ENCODE results near the gene RPS15. TPM values are rescaled to one million over a fixed set of nuclear protein-coding genes. Genes with fewer than 3 reads are reported as not detected.

RPS15 gene
- total RNA-seq, 6 experiments from 2014 or later, result 1,047 to 1,358 (median 1,277) TPM

- H3K27me3 Mint-ChIP-seq (ENCODE audit: insufficient read depth), result peaks cover 4% of the 10 kb centered on the region; the same call in 1 of the 2 replicates
Measured at GRCh38 chr19:1427221-1427920, 10.8 kb upstream of the RPS15 start.

GRCh38 chr19:1428738-1429391, 9.3 kb upstream of the RPS15 start:
- Mint-ChIP-seq H3K27me3 (ENCODE audit: insufficient read depth) (peaks cover 4% of the 10 kb centered on the region; the same call in 1 of the 2 replicates), H3K9me3 (no peaks in the 10 kb centered on the region), H3K4me1 (ENCODE audit: low read depth) (no peaks in the 10 kb centered on the region), H3K4me3 (no peak overlapping the region), H3K36me3 (ENCODE audit: low read depth) (no peaks in the 10 kb centered on the region; the same call in 1 of the 2 replicates), H3K27ac (no peak overlapping the region)
- no peak for TF ChIP-seq CTCF (IDR thresholded peaks at IDR 0.05)
- no peak for DNase-seq

More at GRCh38 chr19:1427221-1427920, 10.8 kb upstream of the RPS15 start:
- DNase-seq, result no peak
- Mint-ChIP-seq H3K4me3 (no peak overlapping the region), H3K9me3 (no peaks in the 10 kb centered on the region), H3K27ac (no peak overlapping the region), H3K36me3 (ENCODE audit: low read depth) (peaks cover 4% of the 10 kb centered on the region; the same call in 1 of the 2 replicates), H3K4me1 (ENCODE audit: low read depth) (no peaks in the 10 kb centered on the region)
- no peak for TF ChIP-seq CTCF (IDR thresholded peaks at IDR 0.05)

GRCh38 chr19:1429750-1430149, 8.4 kb upstream of the RPS15 start:
- Mint-ChIP-seq H3K36me3 (ENCODE audit: low read depth) (no peaks in the 10 kb centered on the region; the same call in 1 of the 2 replicates), H3K4me1 (ENCODE audit: low read depth) (no peaks in the 10 kb centered on the region), H3K4me3 (no peak overlapping the region), H3K27ac (no peak overlapping the region), H3K27me3 (ENCODE audit: insufficient read depth) (peaks cover 4% of the 10 kb centered on the region; the same call in 1 of the 2 replicates), H3K9me3 (no peaks in the 10 kb centered on the region)
- no peak for TF ChIP-seq CTCF (IDR thresholded peaks at IDR 0.05)
- DNase-seq, result no peak

- no peak for TF ChIP-seq CTCF (IDR thresholded peaks at IDR 0.05)
- Mint-ChIP-seq H3K4me1 (ENCODE audit: low read depth) (no peaks in the 10 kb centered on the region), H3K4me3 (no peak overlapping the region), H3K9me3 (no peaks in the 10 kb centered on the region), H3K27ac (no peak overlapping the region), H3K27me3 (ENCODE audit: insufficient read depth) (peaks cover 4% of the 10 kb centered on the region; the same call in 1 of the 2 replicates), H3K36me3 (ENCODE audit: low read depth) (no peaks in the 10 kb centered on the region; the same call in 1 of the 2 replicates)
- DNase-seq, result no peak
Measured at GRCh38 chr19:1430246-1430645, 8.0 kb upstream of the RPS15 start.

GRCh38 chr19:1431759-1432506, 6.3 kb upstream of the RPS15 start:
- no peak for TF ChIP-seq CTCF (IDR thresholded peaks at IDR 0.05)
- Mint-ChIP-seq H3K9me3 (no peaks in the 10 kb centered on the region), H3K36me3 (ENCODE audit: low read depth) (no peaks in the 10 kb centered on the region), H3K4me1 (ENCODE audit: low read depth) (no peaks in the 10 kb centered on the region), H3K27ac (no peak overlapping the region), H3K27me3 (ENCODE audit: insufficient read depth) (peaks cover 4% of the 10 kb centered on the region; the same call in 1 of the 2 replicates), H3K4me3 (no peak overlapping the region)
- no peak for DNase-seq
